Coronary artery (tissue), 2 donors: ENCODE data around the gene ZBED5.
"Not testable (repeated sequence)": the region's sequence is repeated elsewhere in the genome, so short reads cannot be mapped to it uniquely, and the experiment has no call there.

Experiments used
- DNase-seq: peaks from one replicate; pipeline ENCODE4 v3.0.0-alpha.2; 2017; ENCODE audit warnings: low spot score
- H3K27ac ChIP-seq, 2 donors: fragments of 200-600 bp; sonication (generic); one replicate each; pipeline ENCODE4 v1.5.1; 2016 to 2019
- H3K4me3 ChIP-seq: fragments of 200-600 bp; sonication (generic); 2 replicates; pipeline ENCODE4 v1.5.1; 2016; ENCODE audit warnings: mild to moderate bottlenecking, moderate library complexity
- CTCF ChIP-seq: fragments of 200-600 bp; sonication (generic); IDR thresholded peaks from one replicate; pipeline ENCODE4 v1.5.1; 2019; ENCODE audit warnings: antibody characterized with exemption

The ZBED5 gene

DNA sequence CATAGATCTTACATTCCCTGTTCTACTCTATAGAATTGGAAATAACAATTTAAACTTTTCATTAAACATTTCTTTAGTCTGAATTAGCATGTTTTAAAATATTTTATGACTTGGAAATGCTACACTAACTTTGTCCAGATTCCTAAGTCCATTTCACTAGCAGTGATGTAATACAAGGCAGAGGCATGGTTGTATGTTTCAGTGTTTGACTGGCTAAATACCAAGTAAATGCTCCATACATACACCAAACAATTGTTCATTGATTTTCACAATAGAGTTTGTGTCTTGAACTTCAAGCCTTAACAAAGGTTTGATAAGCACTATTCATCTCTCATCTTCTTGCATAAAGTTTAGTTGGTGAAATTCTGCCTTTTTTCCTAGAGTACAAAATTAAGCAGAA, 13.5 kb downstream of the ZBED5 start:
- no peak overlapping the region for H3K4me3 ChIP-seq
- no peak overlapping the region for H3K27ac ChIP-seq
- no peak for DNase-seq
- TF ChIP-seq CTCF: no peak

DNA sequence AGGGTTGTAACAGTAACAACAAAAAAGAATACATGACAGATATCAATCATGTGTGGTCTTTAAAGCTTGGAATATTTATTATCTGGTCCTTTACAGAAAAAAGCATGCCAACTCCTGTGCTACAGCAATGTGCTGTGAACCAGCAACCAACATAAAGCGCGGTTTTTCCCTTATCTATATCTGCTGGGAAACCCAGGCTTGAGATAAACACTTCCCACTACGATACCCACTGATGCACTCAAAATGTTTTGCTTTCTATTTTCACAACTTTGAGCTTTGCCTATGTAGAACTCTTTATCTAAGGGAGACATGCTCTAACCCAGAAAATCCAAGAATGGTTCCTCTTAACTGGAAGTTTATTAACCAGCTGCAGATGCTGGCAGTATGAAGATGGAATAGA, 19.0 kb downstream of the ZBED5 start:
- no peak overlapping the region for H3K4me3 ChIP-seq
- TF ChIP-seq CTCF: no peak
- no peak overlapping the region for H3K27ac ChIP-seq
- DNase-seq: no peak

- no peak overlapping the region for H3K27ac ChIP-seq
- no peak for TF ChIP-seq CTCF
- no peak overlapping the region for H3K4me3 ChIP-seq
- DNase-seq: no peak
These were observed 19.8 kb downstream of the ZBED5 start for GRCh38 chr11:10838083-10838482.

- not testable (repeated sequence) for H3K27ac ChIP-seq, DNase-seq, H3K4me3 ChIP-seq
These were observed 21.0 kb downstream of the ZBED5 start for GRCh38 chr11:10836884-10837283.

DNA sequence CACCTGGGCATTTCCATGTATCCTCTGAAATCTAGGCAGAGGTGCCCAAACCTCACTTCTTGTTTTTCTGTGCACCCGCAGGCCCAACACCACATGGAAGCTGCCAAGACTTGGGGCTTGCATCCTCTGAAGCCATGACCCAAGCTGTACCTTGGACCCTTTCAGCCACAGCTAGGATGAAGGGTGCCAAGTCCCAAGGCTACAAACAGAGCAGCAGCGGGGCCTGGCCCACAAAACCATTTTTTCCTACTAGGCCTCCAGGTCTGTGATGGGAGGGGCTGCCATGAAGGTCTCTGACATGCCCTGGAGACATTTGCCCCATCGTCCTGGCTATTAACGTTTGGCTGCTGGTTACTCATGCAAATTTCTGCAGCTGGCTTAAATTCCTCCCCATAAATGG, 28.7 kb downstream of the ZBED5 start:
- DNase-seq: no peak
- TF ChIP-seq CTCF: no peak
- no peak overlapping the region for H3K27ac ChIP-seq
- H3K4me3 ChIP-seq: no peak overlapping the region

DNA sequence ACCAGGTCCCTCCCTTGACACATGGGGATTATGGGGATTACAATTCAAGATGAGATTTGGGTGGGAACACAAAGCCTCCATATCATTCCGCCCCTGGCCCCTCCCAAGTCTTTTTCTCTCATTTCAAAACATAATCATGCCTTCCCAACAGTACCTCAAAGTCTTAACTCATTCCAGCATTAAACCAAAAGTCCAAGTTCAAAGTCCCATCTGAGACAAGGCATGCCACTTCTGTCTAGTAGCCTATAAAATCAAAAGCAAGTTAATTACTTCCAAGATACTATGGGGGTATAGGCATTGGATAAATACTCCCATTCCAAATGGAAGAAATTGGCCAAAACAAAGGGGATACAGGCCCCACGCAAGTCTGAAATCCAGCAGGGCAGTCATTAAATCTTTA, 29.5 kb downstream of the ZBED5 start:
- no peak for DNase-seq
- H3K27ac ChIP-seq: no peak overlapping the region
- no peak for TF ChIP-seq CTCF
- no peak overlapping the region for H3K4me3 ChIP-seq

DNA sequence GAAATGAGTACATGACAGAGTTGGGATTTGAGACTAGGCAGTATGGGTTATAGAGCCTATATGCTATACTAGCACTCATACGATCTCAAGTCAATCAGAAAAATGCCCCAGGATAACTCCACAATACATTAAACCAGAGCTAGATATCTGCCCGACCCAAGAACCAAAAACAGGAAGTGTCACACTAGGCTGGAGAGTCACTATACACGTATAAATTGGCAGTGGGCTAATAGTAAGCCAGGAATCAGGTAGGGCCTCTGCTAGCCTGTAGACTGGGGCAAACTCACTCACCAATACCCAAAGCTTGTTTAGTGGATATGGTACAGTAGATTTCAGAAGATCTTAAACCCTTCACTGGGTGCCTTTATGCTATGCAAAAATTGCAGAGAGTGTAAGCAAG, 33.0 kb downstream of the ZBED5 start:
- TF ChIP-seq CTCF: no peak
- no peak for DNase-seq
- no peak overlapping the region for H3K4me3 ChIP-seq
- H3K27ac ChIP-seq: no peak overlapping the region

DNA sequence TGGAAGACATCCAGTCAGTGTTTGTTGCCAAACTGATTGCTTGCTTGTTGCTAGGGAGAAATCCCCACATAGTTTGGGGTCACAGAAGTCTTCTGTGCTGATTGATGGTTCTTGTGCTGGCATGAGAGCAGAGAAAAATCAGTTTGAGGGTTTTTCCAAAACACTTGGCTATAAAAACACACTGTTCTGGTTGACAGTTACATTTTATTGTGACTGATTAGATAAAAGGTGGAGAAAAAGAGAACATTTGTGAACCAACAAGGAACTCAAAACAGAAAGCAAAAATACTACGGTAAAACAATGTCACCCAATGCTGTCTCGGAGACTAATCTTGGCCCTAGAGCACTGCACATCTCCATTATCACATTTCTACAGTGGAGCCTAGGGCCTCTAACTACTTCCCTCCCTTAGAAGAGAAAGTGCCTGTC, 34.7 kb downstream of the ZBED5 start:
- no peak for DNase-seq
- H3K27ac ChIP-seq: no peak overlapping the region

GRCh38 chr11:10822491-10822890, 35.4 kb downstream of the ZBED5 start:
- not testable (repeated sequence) for DNase-seq, H3K4me3 ChIP-seq, H3K27ac ChIP-seq

More for the DNA sequence above, 34.7 kb downstream of the ZBED5 start:
- no peak overlapping the region for H3K4me3 ChIP-seq
- no peak for TF ChIP-seq CTCF
